ENCODE data around the gene SLC38A9.

- TF ChIP-seq EZH2 (IDR thresholded peaks at IDR 0.05; ENCODE audit: borderline replicate concordance, insufficient read depth, low read depth, low read length, poor library complexity, severe bottlenecking): no peak
- TF ChIP-seq CTCF (IDR thresholded peaks at IDR 0.05): no peak
These were observed 110.9 kb downstream of the SLC38A9 start for GRCh38 chr5:55601204-55601618.

Measured in B cell (primary cell).